HG02943 (cell line): ENCODE measurements around the gene RAVER2.
"Not testable (repeated sequence)": the region's sequence is repeated elsewhere in the genome, so short reads cannot be mapped to it uniquely, and the experiment has no call there.

Source experiments
- ATAC-seq: cut with Tn5 transposase; IDR thresholded peaks from one replicate; pipeline ENCODE4 v1.9.1; 2021; ENCODE audit warnings: mild to moderate bottlenecking, low read depth, moderate library complexity; ENCODE audit not compliant: unreplicated experiment

Gene RAVER2

GRCh38 chr1:64809309-64809708 is 64.4 kb downstream of the RAVER2 start:
- ATAC-seq, result no peak

- ATAC-seq, result no peak
Observed at GRCh38 chr1:64810001-64810400, 65.1 kb downstream of the RAVER2 start.

- no peak for ATAC-seq
Observed at GRCh38 chr1:64811131-64811530, 66.3 kb downstream of the RAVER2 start.

- ATAC-seq, result no peak
Observed at GRCh38 chr1:64814427-64814826, 69.6 kb downstream of the RAVER2 start.

- not testable (repeated sequence) for ATAC-seq
Observed at GRCh38 chr1:64817364-64817763, 72.5 kb downstream of the RAVER2 start.

GRCh38 chr1:64820572-64820971 is 75.7 kb downstream of the RAVER2 start:
- ATAC-seq, result not testable (repeated sequence)

GRCh38 chr1:64822621-64823020 is 77.7 kb downstream of the RAVER2 start:
- no peak for ATAC-seq

GRCh38 chr1:64823691-64824476 is 79.0 kb downstream of the RAVER2 start:
- no peak for ATAC-seq

- no peak for ATAC-seq
Observed at GRCh38 chr1:64826991-64827390, 82.1 kb downstream of the RAVER2 start.

- ATAC-seq, result no peak
Observed at GRCh38 chr1:64828829-64829228, 84.0 kb downstream of the RAVER2 start.

GRCh38 chr1:64829411-64830029 is 84.6 kb downstream of the RAVER2 start:
- no peak for ATAC-seq

- ATAC-seq, result no peak
Observed at GRCh38 chr1:64830030-64830651, 85.3 kb downstream of the RAVER2 start.

GRCh38 chr1:64834734-64835133 is 89.9 kb downstream of the RAVER2 start:
- no peak for ATAC-seq

GRCh38 chr1:64836802-64837201 is 91.9 kb downstream of the RAVER2 start:
- ATAC-seq, result no peak

- ATAC-seq, result no peak
Observed at GRCh38 chr1:64838486-64838885, 93.6 kb downstream of the RAVER2 start.

GRCh38 chr1:64839261-64839660 is 94.4 kb downstream of the RAVER2 start:
- ATAC-seq, result no peak

GRCh38 chr1:64839732-64840405 is 95.0 kb downstream of the RAVER2 start:
- no peak for ATAC-seq

GRCh38 chr1:64841330-64842065 is 96.6 kb downstream of the RAVER2 start:
- ATAC-seq, result no peak

GRCh38 chr1:64842224-64842623 is 97.3 kb downstream of the RAVER2 start:
- ATAC-seq, result no peak

- ATAC-seq, result no peak
Observed at GRCh38 chr1:64843675-64844074, 98.8 kb downstream of the RAVER2 start.
